ENCODE data around the gene PRKAG2.

The PRKAG2 gene

DNA sequence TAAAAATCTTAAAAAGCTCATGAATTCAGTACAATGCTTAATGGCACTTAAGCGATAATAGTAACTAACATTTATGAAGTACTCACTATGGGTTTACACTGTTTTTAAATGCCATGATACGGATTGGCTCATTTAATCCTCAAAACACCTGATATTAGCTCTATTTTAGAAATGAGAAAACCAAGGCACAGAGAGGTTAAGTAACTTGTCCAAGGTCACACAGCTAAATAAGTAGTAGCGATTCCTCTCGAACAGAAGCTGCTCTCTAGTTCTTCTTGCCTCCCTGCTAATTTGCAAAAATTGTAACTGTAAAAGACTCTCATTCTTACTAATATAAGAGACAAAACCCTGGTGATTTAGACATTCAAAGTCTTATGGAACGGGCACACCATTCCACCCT lies 246.6 kb downstream of the PRKAG2 start:
- Histone ChIP-seq H3K79me2 (ENCODE audit: insufficient read depth, low read length) (peaks cover 5% of the 10 kb centered on the region; the same call in 1 of the 2 replicates), H2AFZ (ENCODE audit: low read length) (no peak overlapping the region), H3K9ac (ENCODE audit: low read depth, low read length, poor library complexity, severe bottlenecking) (no peak overlapping the region), H3K9me2 (replicated peaks; ENCODE audit: low read depth, low read length) (no peaks in the 10 kb centered on the region), H3K27me3 (ENCODE audit: insufficient read depth, low read length, poor library complexity, severe bottlenecking) (no peaks in the 10 kb centered on the region), H4K20me1 (ENCODE audit: insufficient read depth, low read length, poor library complexity, severe bottlenecking) (no peaks in the 10 kb centered on the region), H3K4me1 (ENCODE audit: insufficient read depth, low read length, poor library complexity, severe bottlenecking) (peaks cover 11% of the 10 kb centered on the region), H3K4me2 (ENCODE audit: low read depth, low read length, poor library complexity, severe bottlenecking) (peak overlapping the region; percentile 94), H3K9me3 (ENCODE audit: insufficient read depth, low read depth, low read length) (no peaks in the 10 kb centered on the region), H3K4me3 (ENCODE audit: low read length, poor library complexity, severe bottlenecking) (peak overlapping the region; percentile 74), H3F3A (ENCODE audit: low read depth) (peaks cover 11% of the 10 kb centered on the region; the same call in 1 of the 2 replicates), H3K36me3 (ENCODE audit: insufficient read depth, low read length) (no peaks in the 10 kb centered on the region)
- no peak for TF ChIP-seq EZH2phosphoT487 (IDR thresholded peaks at IDR 0.05; ENCODE audit: borderline replicate concordance)
- TF ChIP-seq, protein P1, sequence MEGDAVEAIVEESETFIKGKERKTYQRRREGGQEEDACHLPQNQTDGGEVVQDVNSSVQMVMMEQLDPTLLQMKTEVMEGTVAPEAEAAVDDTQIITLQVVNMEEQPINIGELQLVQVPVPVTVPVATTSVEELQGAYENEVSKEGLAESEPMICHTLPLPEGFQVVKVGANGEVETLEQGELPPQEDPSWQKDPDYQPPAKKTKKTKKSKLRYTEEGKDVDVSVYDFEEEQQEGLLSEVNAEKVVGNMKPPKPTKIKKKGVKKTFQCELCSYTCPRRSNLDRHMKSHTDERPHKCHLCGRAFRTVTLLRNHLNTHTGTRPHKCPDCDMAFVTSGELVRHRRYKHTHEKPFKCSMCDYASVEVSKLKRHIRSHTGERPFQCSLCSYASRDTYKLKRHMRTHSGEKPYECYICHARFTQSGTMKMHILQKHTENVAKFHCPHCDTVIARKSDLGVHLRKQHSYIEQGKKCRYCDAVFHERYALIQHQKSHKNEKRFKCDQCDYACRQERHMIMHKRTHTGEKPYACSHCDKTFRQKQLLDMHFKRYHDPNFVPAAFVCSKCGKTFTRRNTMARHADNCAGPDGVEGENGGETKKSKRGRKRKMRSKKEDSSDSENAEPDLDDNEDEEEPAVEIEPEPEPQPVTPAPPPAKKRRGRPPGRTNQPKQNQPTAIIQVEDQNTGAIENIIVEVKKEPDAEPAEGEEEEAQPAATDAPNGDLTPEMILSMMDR (conservative IDR thresholded peaks at IDR 0.05; ENCODE audit: low read length): no peak

DNA sequence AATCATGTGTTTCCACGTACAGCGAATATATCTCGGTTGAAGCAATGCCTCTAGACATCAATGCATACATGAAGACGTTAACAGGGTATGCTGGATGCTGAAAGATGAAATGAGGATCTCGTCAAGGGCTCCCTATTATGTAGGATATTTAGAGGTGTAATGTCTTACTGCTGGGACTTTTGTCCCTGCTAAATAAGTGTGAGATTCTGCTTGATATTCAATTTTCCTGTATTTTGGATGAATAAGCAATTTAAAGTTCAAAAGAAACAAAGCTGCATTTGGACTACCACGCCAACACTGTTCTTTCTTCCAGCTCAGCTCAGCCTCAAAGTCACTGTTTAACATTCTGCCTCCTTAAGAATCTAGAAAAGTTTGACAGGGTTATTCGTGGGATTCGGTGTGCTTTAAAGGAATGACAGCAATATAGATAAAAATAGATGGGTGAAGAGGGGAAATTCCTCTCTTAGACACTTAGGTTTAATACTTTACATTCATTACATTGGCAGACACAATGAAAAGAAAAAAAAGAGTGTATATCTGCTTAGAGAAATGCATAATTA lies 247.1 kb downstream of the PRKAG2 start:
- no peaks in the 10 kb centered on the region for H3K27me3 ChIP-seq (ENCODE audit: insufficient read depth, low read length, poor library complexity, severe bottlenecking)
- peaks cover 11% of the 10 kb centered on the region; the same call in 1 of the 2 replicates for H3F3A ChIP-seq (ENCODE audit: low read depth)
- H3K4me2 ChIP-seq (ENCODE audit: low read depth, low read length, poor library complexity, severe bottlenecking): peak overlapping the region; percentile 1
- H2AFZ ChIP-seq (ENCODE audit: low read length): no peak overlapping the region
- no peak overlapping the region for H3K9ac ChIP-seq (ENCODE audit: low read depth, low read length, poor library complexity, severe bottlenecking)
- H3K4me1 ChIP-seq (ENCODE audit: insufficient read depth, low read length, poor library complexity, severe bottlenecking): peaks cover 11% of the 10 kb centered on the region
- TF ChIP-seq, protein P1 (conservative IDR thresholded peaks at IDR 0.05; ENCODE audit: low read length): no peak
- no peak for TF ChIP-seq EZH2phosphoT487 (IDR thresholded peaks at IDR 0.05; ENCODE audit: borderline replicate concordance)
- H3K9me2 ChIP-seq (replicated peaks; ENCODE audit: low read depth, low read length): no peaks in the 10 kb centered on the region
- no peaks in the 10 kb centered on the region for H4K20me1 ChIP-seq (ENCODE audit: insufficient read depth, low read length, poor library complexity, severe bottlenecking)
- H3K4me3 ChIP-seq (ENCODE audit: low read length, poor library complexity, severe bottlenecking): no peak overlapping the region
- peaks cover 5% of the 10 kb centered on the region; the same call in 1 of the 2 replicates for H3K79me2 ChIP-seq (ENCODE audit: insufficient read depth, low read length)
- H3K9me3 ChIP-seq (ENCODE audit: insufficient read depth, low read depth, low read length): no peaks in the 10 kb centered on the region
- no peaks in the 10 kb centered on the region for H3K36me3 ChIP-seq (ENCODE audit: insufficient read depth, low read length)

DNA sequence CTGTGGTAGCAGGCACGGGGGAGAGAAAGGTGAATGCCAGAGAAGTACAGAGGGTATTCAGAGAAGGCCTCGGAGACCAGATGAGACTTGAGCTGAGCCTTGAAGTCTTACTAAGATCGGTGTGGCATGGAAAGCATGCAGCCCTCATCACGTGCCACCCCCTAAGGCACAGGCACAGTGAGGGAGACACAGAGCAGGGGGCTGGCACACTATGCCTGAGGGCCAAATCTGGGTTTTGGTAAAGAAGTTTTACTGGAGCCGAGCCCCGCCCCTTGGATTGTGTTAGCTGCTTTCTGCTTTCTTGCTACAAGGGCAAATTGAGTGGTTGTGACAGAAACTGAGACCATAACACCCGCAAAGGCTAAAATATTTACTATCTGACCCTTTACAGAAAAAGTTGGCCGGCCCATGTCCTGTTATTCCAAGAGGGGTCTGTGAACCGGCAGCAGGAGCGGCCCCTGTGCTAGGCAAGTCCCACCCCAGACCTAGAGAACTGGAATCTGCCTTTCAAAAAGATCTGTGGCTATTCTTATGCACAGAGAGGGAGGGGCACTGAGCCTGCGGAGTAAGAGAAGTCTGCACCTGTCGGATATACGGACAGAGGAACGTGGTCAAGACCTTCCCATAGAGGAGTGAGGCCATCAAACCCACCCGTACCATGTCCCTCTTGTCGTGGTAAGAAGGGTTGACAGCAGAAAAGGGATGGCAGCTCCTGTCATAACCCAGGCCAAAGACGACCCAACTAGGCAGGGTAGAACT lies 247.9 kb downstream of the PRKAG2 start:
- Histone ChIP-seq H3K4me3 (ENCODE audit: low read length, poor library complexity, severe bottlenecking) (no peak overlapping the region), H2AFZ (ENCODE audit: low read length) (no peak overlapping the region), H4K20me1 (ENCODE audit: insufficient read depth, low read length, poor library complexity, severe bottlenecking) (no peaks in the 10 kb centered on the region), H3F3A (ENCODE audit: low read depth) (peaks cover 11% of the 10 kb centered on the region; the same call in 1 of the 2 replicates), H3K4me2 (ENCODE audit: low read depth, low read length, poor library complexity, severe bottlenecking) (peak overlapping the region; percentile 1), H3K27me3 (ENCODE audit: insufficient read depth, low read length, poor library complexity, severe bottlenecking) (no peaks in the 10 kb centered on the region), H3K36me3 (ENCODE audit: insufficient read depth, low read length) (no peaks in the 10 kb centered on the region), H3K9ac (ENCODE audit: low read depth, low read length, poor library complexity, severe bottlenecking) (no peak overlapping the region), H3K79me2 (ENCODE audit: insufficient read depth, low read length) (peaks cover 5% of the 10 kb centered on the region; the same call in 1 of the 2 replicates), H3K4me1 (ENCODE audit: insufficient read depth, low read length, poor library complexity, severe bottlenecking) (peaks cover 11% of the 10 kb centered on the region), H3K9me3 (ENCODE audit: insufficient read depth, low read depth, low read length) (no peaks in the 10 kb centered on the region), H3K9me2 (replicated peaks; ENCODE audit: low read depth, low read length) (no peaks in the 10 kb centered on the region)
- TF ChIP-seq EZH2phosphoT487 (IDR thresholded peaks at IDR 0.05; ENCODE audit: borderline replicate concordance): no peak
- TF ChIP-seq, protein P1 (conservative IDR thresholded peaks at IDR 0.05; ENCODE audit: low read length): no peak
